A673 (cell line): ENCODE results near the gene PTTG1IP. TPM values are rescaled to one million over a fixed set of nuclear protein-coding genes. Genes with fewer than 3 reads are reported as not detected.
A peak's percentile ranks its signal among the peaks of the same experiment; 100 is the strongest.

ENCODE experiments used
- BruUV-seq: library from RNA; stranded (reverse); fragments of 400-500 nt; replicated peaks from 2 replicates; lab custom pipeline; 2021; lab: Mats Ljungman, UMichigan
- CTCF ChIA-PET: fragments of 300-600 bp; sonication (Branson Sonifier 250); formaldehyde crosslinking; loops from one replicate; lab custom pipeline; 2022; ENCODE audit warnings: antibody characterized with exemption; lab: Charles Lee
- POLR2A ChIA-PET: fragments of 300-600 bp; sonication (Branson Sonifier 250); formaldehyde crosslinking; loops from one replicate; lab custom pipeline; 2022; ENCODE audit warnings: antibody characterized with exemption; ENCODE audit not compliant: low non-redundant PET; lab: Charles Lee
- DNase-seq: peaks from one replicate; pipeline ENCODE4 v3.0.0-alpha.2; 2015; ENCODE audit warnings: low spot score
- H3K27ac ChIP-seq: fragments of 200-600 bp; sonication (generic); 2 replicates; pipeline ENCODE4 v1.5.1; 2016; ENCODE audit warnings: mixed run types, low read depth, mild to moderate bottlenecking, mixed read lengths, antibody characterized with exemption, low read length; ENCODE audit not compliant: poor library complexity, severe bottlenecking
- H3K27me3 ChIP-seq: fragments of 200-600 bp; sonication (generic); replicated peaks from 2 replicates; pipeline ENCODE4 v1.6.1; 2017; ENCODE audit warnings: mixed run types, low read depth, mild to moderate bottlenecking, mixed read lengths, antibody characterized with exemption, low read length; ENCODE audit not compliant: insufficient read depth, poor library complexity
- H3K36me3 ChIP-seq: fragments of 200-600 bp; sonication (generic); 2 replicates; pipeline ENCODE4 v1.6.1; 2016; ENCODE audit warnings: mixed run types, mild to moderate bottlenecking, mixed read lengths, antibody characterized with exemption, low read length; ENCODE audit not compliant: insufficient read depth, poor library complexity, severe bottlenecking
- H3K4me1 ChIP-seq: fragments of 200-600 bp; sonication (generic); 2 replicates; pipeline ENCODE4 v1.6.1; 2017; ENCODE audit warnings: mixed run types, mild to moderate bottlenecking, mixed read lengths, antibody characterized with exemption, low read length; ENCODE audit not compliant: insufficient read depth, poor library complexity, severe bottlenecking
- H3K4me3 ChIP-seq: fragments of 200-600 bp; sonication (generic); 2 replicates; pipeline ENCODE4 v1.5.1; 2016; ENCODE audit warnings: low read depth, mixed run types, mild to moderate bottlenecking, mixed read lengths, low read length; ENCODE audit not compliant: poor library complexity, severe bottlenecking
- H3K9me3 ChIP-seq: fragments of 200-600 bp; sonication (generic); 2 replicates; pipeline ENCODE4 v1.6.1; 2016; ENCODE audit warnings: mixed run types, low read depth, mild to moderate bottlenecking, mixed read lengths, antibody characterized with exemption, low read length; ENCODE audit not compliant: poor library complexity, severe bottlenecking
- CTCF ChIP-seq: fragments of 300-800, 200-600 bp; sonication (generic); conservative IDR thresholded peaks from 2 replicates; pipeline ENCODE4 v1.5.1; 2017; ENCODE audit warnings: low read depth, mild to moderate bottlenecking, antibody characterized with exemption, low read length, moderate library complexity, mixed read lengths
- EZH2 ChIP-seq: fragments of 200-600 bp; sonication (generic); IDR thresholded peaks from 2 replicates; pipeline ENCODE4 v1.6.1; 2017; ENCODE audit warnings: borderline replicate concordance, low read depth, mild to moderate bottlenecking, mixed read lengths, antibody characterized with exemption, low read length; ENCODE audit not compliant: poor library complexity, severe bottlenecking
- intact Hi-C: fragments of 100-400 bp; cut with micrococcal nuclease; formaldehyde crosslinking; loops from one replicate; pipeline ENCODE4 v1.10.0; 2022; ENCODE audit not compliant: unreplicated experiment
- total RNA-seq: library from RNA; stranded (reverse); gene quantifications from 2 replicates; pipeline ENCODE4 v1.2.3, GENCODE V29; 2021

PTTG1IP gene
- total RNA-seq, 1 experiment from 2014 or later: 216 TPM

- no TSS peak for BruUV-seq
- CTCF ChIA-PET: interaction anchor here (0.6 kb wide), 1 partner anchor 237 kb away, joined by 3 read pairs; no protein-coding TSS in a partner anchor
- no peak for TF ChIP-seq EZH2
- no peak for TF ChIP-seq CTCF
- POLR2A ChIA-PET: no interaction called here
- Histone ChIP-seq H3K27me3 (no peaks in the 10 kb centered on the region), H3K4me3 (no peak overlapping the region), H3K4me1 (peaks cover 7% of the 10 kb centered on the region), H3K36me3 (no peaks in the 10 kb centered on the region), H3K9me3 (no peaks in the 10 kb centered on the region), H3K27ac (no peak overlapping the region)
- intact Hi-C loops: loop anchor here (5.0 kb wide), 2 partner anchors 41 to 246 kb away; no protein-coding TSS in a partner anchor
- DNase-seq: no peak
Observed at GRCh38 chr21:44891631-44892031, 18.1 kb upstream of the PTTG1IP start.

DNA sequence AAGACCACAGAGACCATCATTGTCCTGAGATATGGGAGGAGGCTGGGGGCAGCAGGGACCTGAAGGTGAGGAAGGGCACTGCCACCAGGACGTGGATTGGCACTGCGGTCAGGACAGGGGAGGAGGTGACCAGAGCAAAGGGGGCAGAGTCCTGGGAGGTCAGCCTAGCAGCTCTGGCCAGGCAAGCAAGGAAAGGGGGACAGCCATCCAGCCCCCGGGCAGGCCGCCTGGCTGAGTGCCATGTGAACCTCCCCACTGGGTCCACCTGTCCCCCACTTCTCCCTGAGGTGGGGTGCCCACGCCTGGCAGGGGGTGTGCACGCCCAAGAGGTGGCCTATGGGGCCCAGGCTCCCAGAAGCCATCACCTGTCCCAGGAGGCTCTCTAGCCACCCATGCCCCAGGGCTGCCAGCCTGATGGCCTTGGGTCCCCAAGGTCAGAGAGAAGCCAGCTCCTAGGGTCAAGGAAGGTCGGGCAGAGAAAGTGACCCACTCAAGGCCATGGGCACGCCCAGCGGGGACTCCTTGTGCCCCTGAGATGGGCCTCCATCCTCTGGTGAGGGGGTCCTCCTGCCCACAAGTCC is 17.6 kb upstream of the PTTG1IP start:
- Histone ChIP-seq H3K9me3 (no peaks in the 10 kb centered on the region), H3K4me1 (peaks cover 4% of the 10 kb centered on the region), H3K27ac (no peak overlapping the region), H3K27me3 (no peaks in the 10 kb centered on the region), H3K36me3 (no peaks in the 10 kb centered on the region), H3K4me3 (no peak overlapping the region)
- BruUV-seq: no TSS peak
- intact Hi-C loops: loop anchor here (5.0 kb wide), 2 partner anchors 41 to 246 kb away; no protein-coding TSS in a partner anchor
- TF ChIP-seq CTCF: no peak
- no peak for TF ChIP-seq EZH2
- DNase-seq: no peak
- CTCF ChIA-PET: no interaction called here
- POLR2A ChIA-PET: no interaction called here

DNA sequence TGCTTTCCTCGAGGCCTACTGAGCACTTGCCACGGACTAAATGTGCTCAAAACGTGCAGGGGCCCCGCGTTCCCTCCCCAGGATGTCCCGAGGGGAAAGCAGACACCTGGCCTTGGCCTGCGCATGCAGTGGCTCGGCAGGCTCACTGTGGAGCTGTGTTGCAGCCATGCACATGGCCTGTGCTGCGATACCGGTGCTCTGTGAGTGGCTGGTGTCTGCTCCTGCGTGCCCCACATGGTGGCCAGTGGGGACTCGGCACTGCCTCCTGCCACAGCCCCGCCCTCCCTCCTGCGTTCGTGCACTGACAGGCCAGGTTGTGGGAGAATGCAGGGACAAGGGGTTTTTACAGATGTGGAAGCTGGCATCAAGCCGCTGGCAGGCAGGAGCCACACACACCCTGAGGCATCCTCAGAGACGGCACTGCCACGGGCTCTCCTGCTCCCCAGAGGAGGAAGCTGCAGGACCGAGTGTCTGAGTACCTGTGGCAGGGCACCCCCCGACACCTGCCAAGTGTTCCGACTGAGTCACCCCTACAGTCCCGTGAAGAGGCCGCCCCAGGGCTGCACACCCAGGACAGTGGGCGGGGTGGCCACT is 16.9 kb upstream of the PTTG1IP start:
- no peaks in the 10 kb centered on the region for H3K36me3 ChIP-seq
- H3K27ac ChIP-seq: peak overlapping the region; percentile 30
- no TSS peak for BruUV-seq
- H3K9me3 ChIP-seq: no peaks in the 10 kb centered on the region
- H3K4me3 ChIP-seq: no peak overlapping the region
- no peak for DNase-seq
- H3K27me3 ChIP-seq: no peaks in the 10 kb centered on the region
- TF ChIP-seq EZH2 (no peak), CTCF (no peak)
- ChIA-PET POLR2A (no interaction called here), CTCF (no interaction called here)
- H3K4me1 ChIP-seq: peaks cover 4% of the 10 kb centered on the region
- intact Hi-C loops: loop anchor here (5.0 kb wide), 2 partner anchors 42 to 247 kb away; no protein-coding TSS in a partner anchor
